Vagina (tissue), 2 donors: ENCODE results near the gene TBX3.

ENCODE experiments used
- POLR2A ChIP-seq, 2 donors: fragments of 450-650 bp; IDR thresholded peaks; one replicate each; pipeline ENCODE4 v1.6.1; 2017; ENCODE audit warnings: antibody characterized with exemption in 2 of 2, mild to moderate bottlenecking in 2 of 2, moderate library complexity in 2 of 2
- POLR2AphosphoS5 ChIP-seq, 2 donors: sonication (generic); formaldehyde crosslinking; IDR thresholded peaks; one replicate each; pipeline ENCODE4 v1.9.0; 2017; ENCODE audit warnings: antibody characterized with exemption in 2 of 2, mild to moderate bottlenecking in 2 of 2, low read depth in 1 of 2; ENCODE audit not compliant: insufficient read depth in 1 of 2
- TF ChIP-seq, protein P1 (sequence below), 3 experiments: fragments of 450-650 bp in 2 of 3; fragments of 200-600 bp in 1 of 3; sonication (generic) in 1 of 3; IDR thresholded peaks; one replicate each; pipeline ENCODE4 v1.5.1; 2017 to 2019; ENCODE audit warnings: antibody characterized with exemption in 3 of 3, mild to moderate bottlenecking in 2 of 3, moderate library complexity in 2 of 3

DNA sequence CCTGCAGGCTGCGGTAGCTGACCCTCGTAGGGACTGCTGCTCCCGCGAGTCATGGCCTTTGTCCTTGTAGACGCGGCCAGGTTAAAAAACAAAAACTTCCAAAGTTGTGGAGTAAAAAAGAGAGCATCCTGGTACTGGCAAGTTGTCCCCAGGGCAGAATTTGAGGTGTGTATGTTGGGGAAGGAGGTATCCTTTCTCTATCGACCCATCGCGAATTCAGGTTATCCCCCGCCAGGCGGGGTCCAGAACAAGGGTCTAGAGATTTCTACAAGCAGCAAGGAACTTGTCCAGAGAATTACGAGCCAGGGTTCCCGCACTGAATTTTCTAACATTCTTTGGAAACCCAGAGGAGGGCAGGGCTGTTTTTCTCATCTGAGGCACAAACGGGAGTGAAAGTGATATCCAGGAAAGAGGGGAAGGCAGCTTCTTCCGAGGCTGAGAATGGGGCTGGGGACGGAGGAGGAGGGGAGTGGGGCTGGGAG lies 16.3 kb downstream of the TBX3 start:
- TF ChIP-seq POLR2A (IDR thresholded peaks at IDR 0.05), result no peak
- TF ChIP-seq, protein P1, sequence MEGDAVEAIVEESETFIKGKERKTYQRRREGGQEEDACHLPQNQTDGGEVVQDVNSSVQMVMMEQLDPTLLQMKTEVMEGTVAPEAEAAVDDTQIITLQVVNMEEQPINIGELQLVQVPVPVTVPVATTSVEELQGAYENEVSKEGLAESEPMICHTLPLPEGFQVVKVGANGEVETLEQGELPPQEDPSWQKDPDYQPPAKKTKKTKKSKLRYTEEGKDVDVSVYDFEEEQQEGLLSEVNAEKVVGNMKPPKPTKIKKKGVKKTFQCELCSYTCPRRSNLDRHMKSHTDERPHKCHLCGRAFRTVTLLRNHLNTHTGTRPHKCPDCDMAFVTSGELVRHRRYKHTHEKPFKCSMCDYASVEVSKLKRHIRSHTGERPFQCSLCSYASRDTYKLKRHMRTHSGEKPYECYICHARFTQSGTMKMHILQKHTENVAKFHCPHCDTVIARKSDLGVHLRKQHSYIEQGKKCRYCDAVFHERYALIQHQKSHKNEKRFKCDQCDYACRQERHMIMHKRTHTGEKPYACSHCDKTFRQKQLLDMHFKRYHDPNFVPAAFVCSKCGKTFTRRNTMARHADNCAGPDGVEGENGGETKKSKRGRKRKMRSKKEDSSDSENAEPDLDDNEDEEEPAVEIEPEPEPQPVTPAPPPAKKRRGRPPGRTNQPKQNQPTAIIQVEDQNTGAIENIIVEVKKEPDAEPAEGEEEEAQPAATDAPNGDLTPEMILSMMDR (IDR thresholded peaks at IDR 0.05), result no peak
- no peak for TF ChIP-seq POLR2AphosphoS5 (IDR thresholded peaks at IDR 0.05; ENCODE audit: insufficient read depth in 1 of 2, low read depth in 1 of 2)
